ENCODE data around the gene ZNF554. TPM values are rescaled to one million over a fixed set of nuclear protein-coding genes. Genes with fewer than 3 reads are reported as not detected.

The ZNF554 gene
- polyA plus RNA-seq, 1 of the 3 experiments (the other 2 are of a cell fraction): 1.7 TPM

GRCh38 chr19:2827840-2828489 is 8.3 kb downstream of the ZNF554 start (continued):
- no peak for TF ChIP-seq ELF1 (IDR thresholded peaks at IDR 0.05)
- TF ChIP-seq EZH2phosphoT487 (IDR thresholded peaks at IDR 0.05; ENCODE audit: borderline replicate concordance, low read depth): no peak
- TF ChIP-seq REST (IDR thresholded peaks at IDR 0.05; ENCODE audit: low read depth, low read length): no peak
- TF ChIP-seq FOXJ3 (CRISPR knock-in tag; IDR thresholded peaks at IDR 0.05): no peak
- TF ChIP-seq TAF1 (IDR thresholded peaks at IDR 0.05; ENCODE audit: borderline replicate concordance, low read depth, low read length): no peak
- no peak for TF ChIP-seq TEAD4 (IDR thresholded peaks at IDR 0.05; ENCODE audit: borderline replicate concordance, insufficient read depth)

GRCh38 chr19:2834294-2834871 is 14.7 kb downstream of the ZNF554 start:
- POLR2A ChIA-PET: no interaction called here

GRCh38 chr19:2837430-2837829 is 17.8 kb downstream of the ZNF554 start:
- Histone ChIP-seq H3K9me3 (peaks cover 20% of the 10 kb centered on the region; the same call in 1 of the 2 replicates), H3K9ac (no peak overlapping the region), H3K79me2 (ENCODE audit: insufficient read depth) (peaks cover 6% of the 10 kb centered on the region; the same call in 1 of the 2 replicates), H2AFZ (ENCODE audit: low read depth) (no peak overlapping the region), H3K4me2 (no peak overlapping the region), H3K36me3 (replicated peaks in 1 of 2; ENCODE audit: control insufficient read depth in 1 of 2, insufficient read depth in 2 of 2, low read length in 1 of 2) (peaks cover 0 to 29% of the 10 kb centered on the region in 2 experiments), H3K27me3 (ENCODE audit: insufficient read depth) (no peaks in the 10 kb centered on the region), H3K4me3 (ENCODE audit: low read depth in 2 of 2, low read length in 1 of 2) (no peak overlapping the region), H3F3A (replicated peaks; ENCODE audit: insufficient read depth) (peaks cover 5% of the 10 kb centered on the region), H4K20me1 (ENCODE audit: insufficient read depth) (no peaks in the 10 kb centered on the region), H3K9me2 (no peaks in the 10 kb centered on the region), H3K4me1 (ENCODE audit: control insufficient read depth in 1 of 2, insufficient read depth in 2 of 2, low read depth in 1 of 2, low read length in 1 of 2) (peaks cover 0 to 3% of the 10 kb centered on the region in 2 experiments; a peak in 1 of 4 replicates), H3K27ac (ENCODE audit: low read depth in 2 of 2, low read length in 1 of 2) (no peak overlapping the region)
- TF ChIP-seq SMC3 (IDR thresholded peaks at IDR 0.05; ENCODE audit: low read depth, low read length) (no peak), ZBTB33 (IDR thresholded peaks at IDR 0.05; ENCODE audit: borderline replicate concordance, low read depth) (no peak), EZH2phosphoT487 (IDR thresholded peaks at IDR 0.05; ENCODE audit: borderline replicate concordance, low read depth) (no peak), RCOR1 (IDR thresholded peaks at IDR 0.05; ENCODE audit: low read length) (no peak), GABPA (IDR thresholded peaks at IDR 0.05; ENCODE audit: low read depth) (no peak), TCF12 (IDR thresholded peaks at IDR 0.05) (no peak), USF1 (IDR thresholded peaks at IDR 0.05; ENCODE audit: borderline replicate concordance, low read depth) (no peak), NFIC (IDR thresholded peaks at IDR 0.05; ENCODE audit: borderline replicate concordance) (no peak), RXRA (IDR thresholded peaks at IDR 0.05; ENCODE audit: borderline replicate concordance, low read depth) (no peak), POLR2AphosphoS5 (IDR thresholded peaks at IDR 0.05; ENCODE audit: low read depth, low read length) (no peak)
- ChIA-PET POLR2A (no interaction called here), CTCF (interaction anchor here (2.7 kb wide), 1 partner anchor 17 kb away, joined by 11 read pairs; the partner anchor contains the start of gene ZNF554)
- no peak for DNase-seq
- WGBS (ENCODE audit: low lambda C conversion rate): 70% methylated on average over 4 of the region's 4 CpGs

More at GRCh38 chr19:2834294-2834871, 14.7 kb downstream of the ZNF554 start:
- CTCF ChIA-PET: no interaction called here
- no peaks in the 10 kb centered on the region for H3K27me3 ChIP-seq (ENCODE audit: insufficient read depth)
- peaks cover 0 to 34% of the 10 kb centered on the region in 2 experiments for H3K36me3 ChIP-seq (replicated peaks in 1 of 2; ENCODE audit: control insufficient read depth in 1 of 2, insufficient read depth in 2 of 2, low read length in 1 of 2)
- H3K9ac ChIP-seq: no peak overlapping the region
- H3K4me2 ChIP-seq: no peak overlapping the region
- DNase-seq: no peak
- WGBS (ENCODE audit: low lambda C conversion rate): 90% methylated on average over 17 of the region's 19 CpGs
- H3F3A ChIP-seq (replicated peaks; ENCODE audit: insufficient read depth): no peaks in the 10 kb centered on the region
- H3K79me2 ChIP-seq (ENCODE audit: insufficient read depth): no peaks in the 10 kb centered on the region
- H3K27ac ChIP-seq (ENCODE audit: low read depth in 2 of 2, low read length in 1 of 2): no peak overlapping the region
- no peak overlapping the region for H2AFZ ChIP-seq (ENCODE audit: low read depth)
- no peaks in the 10 kb centered on the region for H3K4me1 ChIP-seq (ENCODE audit: control insufficient read depth in 1 of 2, insufficient read depth in 2 of 2, low read depth in 1 of 2, low read length in 1 of 2)
- no peaks in the 10 kb centered on the region for H4K20me1 ChIP-seq (ENCODE audit: insufficient read depth)
- TF ChIP-seq RFX5 (IDR thresholded peaks at IDR 0.05; ENCODE audit: low read length) (no peak), RXRA (IDR thresholded peaks at IDR 0.05; ENCODE audit: borderline replicate concordance, low read depth) (no peak)
- no peaks in the 10 kb centered on the region for H3K9me2 ChIP-seq
- H3K4me3 ChIP-seq (ENCODE audit: low read depth in 2 of 2, low read length in 1 of 2): no peak overlapping the region; a peak in 1 of 4 replicates
- peaks cover 20% of the 10 kb centered on the region; the same call in 1 of the 2 replicates for H3K9me3 ChIP-seq
